Measurements from ENCODE around the gene RPL27A.

- TF ChIP-seq CREM (CRISPR knock-in tag; IDR thresholded peaks at IDR 0.05): no peak
- no peak for TF ChIP-seq IRF2 (CRISPR knock-in tag; IDR thresholded peaks at IDR 0.05; ENCODE audit: borderline replicate concordance, low read depth)
These were observed 24.3 kb downstream of the RPL27A start for GRCh38 chr11:8706673-8707432.
